Rectal smooth muscle tissue (tissue), 1 donor: Measurements from ENCODE around the gene ATG5.
A peak's percentile ranks its signal among the peaks of the same experiment; 100 is the strongest.

Source experiments
- H3K27ac ChIP-seq: one replicate; pipeline ENCODE4 v1.7.0; 2013; ENCODE audit warnings: low read depth, low read length, inconsistent platforms
- H3K27me3 ChIP-seq: one replicate; pipeline ENCODE4 v1.7.0; 2013; ENCODE audit warnings: low read length; ENCODE audit not compliant: control insufficient read depth, insufficient read depth
- H3K36me3 ChIP-seq: one replicate; pipeline ENCODE4 v1.7.0; 2013; ENCODE audit warnings: low read length; ENCODE audit not compliant: control insufficient read depth, insufficient read depth
- H3K4me1 ChIP-seq: one replicate; pipeline ENCODE4 v1.7.0; 2013; ENCODE audit warnings: low read length; ENCODE audit not compliant: control insufficient read depth, insufficient read depth
- H3K4me3 ChIP-seq: one replicate; pipeline ENCODE4 v1.7.0; 2013; ENCODE audit warnings: low read length
- H3K9ac ChIP-seq: one replicate; pipeline ENCODE4 v1.7.0; 2013; ENCODE audit warnings: low read length

ATG5 gene

DNA sequence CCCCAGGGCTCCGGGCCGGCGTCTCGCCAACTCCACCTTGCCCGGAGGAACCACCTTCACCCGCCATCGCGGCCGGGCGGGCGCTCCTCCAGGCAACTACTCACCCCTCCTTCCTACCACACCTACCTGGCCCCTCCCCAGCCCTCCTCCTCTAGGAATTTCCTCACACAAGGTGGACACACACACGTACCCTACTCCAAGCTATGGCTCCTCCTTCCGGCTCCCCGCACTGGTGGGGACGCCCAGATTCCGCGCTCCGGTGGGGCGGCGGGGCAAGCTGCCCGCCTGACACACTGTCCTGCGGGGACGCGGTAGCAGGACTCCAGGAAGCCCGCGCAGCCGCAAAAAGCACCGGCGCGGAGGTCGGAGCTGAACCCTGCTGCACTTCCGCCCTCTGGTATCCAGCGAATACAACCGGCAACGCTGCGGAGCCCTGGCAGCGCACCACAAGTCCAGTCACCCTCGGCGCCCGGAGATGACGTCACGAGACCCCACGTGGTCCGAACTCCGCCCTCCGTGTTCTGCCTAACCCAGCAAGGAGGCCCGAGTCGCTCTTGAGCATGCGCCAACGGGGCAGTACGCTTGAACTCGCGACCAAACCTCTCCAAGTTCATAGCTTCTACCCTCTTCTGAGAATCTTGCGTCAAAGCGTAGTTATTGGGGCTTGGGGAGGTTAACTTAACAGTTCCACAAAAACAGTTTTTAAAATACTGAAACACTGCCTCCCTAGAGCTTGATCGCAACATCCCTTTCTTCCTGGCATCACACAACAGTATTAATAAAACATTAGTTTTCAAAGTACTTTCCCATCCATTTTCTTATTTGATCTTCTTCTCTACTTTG is at the start of gene ATG5:
ATG5 (minus strand) TSS at position 425 of the 843 bp plus-strand sequence. CDS start 9,552 bp downstream, outside the sequence.
- peak within 1 kb of the TSS; percentile 83 for H3K27ac ChIP-seq
- peaks cover 6% of the 10 kb centered on the region for H3K4me1 ChIP-seq
- no peaks in the 10 kb centered on the region for H3K36me3 ChIP-seq
- H3K4me3 ChIP-seq = peak within 1 kb of the TSS; percentile 75
- H3K27me3 ChIP-seq = no peaks in the 10 kb centered on the region
- peak within 1 kb of the TSS; percentile 59 for H3K9ac ChIP-seq

GRCh38 chr6:106373502-106374239 is 48.1 kb upstream of the ATG5 start:
- H3K4me3 ChIP-seq = no peak overlapping the region
- no peak overlapping the region for H3K27ac ChIP-seq
- peaks cover 4% of the 10 kb centered on the region for H3K4me1 ChIP-seq
- H3K27me3 ChIP-seq = no peaks in the 10 kb centered on the region
- H3K9ac ChIP-seq = no peak overlapping the region
- no peaks in the 10 kb centered on the region for H3K36me3 ChIP-seq

- H3K27ac ChIP-seq = no peak overlapping the region
- H3K4me3 ChIP-seq = no peak overlapping the region
- H3K4me1 ChIP-seq = peaks cover 4% of the 10 kb centered on the region
- no peaks in the 10 kb centered on the region for H3K27me3 ChIP-seq
- H3K36me3 ChIP-seq = no peaks in the 10 kb centered on the region
- no peak overlapping the region for H3K9ac ChIP-seq
Observed at GRCh38 chr6:106372838-106373501, 47.4 kb upstream of the ATG5 start.

GRCh38 chr6:106370639-106371038 is 45.1 kb upstream of the ATG5 start:
- Histone ChIP-seq H3K9ac (no peak overlapping the region), H3K4me3 (no peak overlapping the region), H3K27ac (peak overlapping the region; percentile 10), H3K4me1 (peaks cover 2% of the 10 kb centered on the region), H3K27me3 (no peaks in the 10 kb centered on the region), H3K36me3 (no peaks in the 10 kb centered on the region)

GRCh38 chr6:106369739-106370138 is 44.2 kb upstream of the ATG5 start:
- H3K36me3 ChIP-seq = no peaks in the 10 kb centered on the region
- H3K9ac ChIP-seq = no peak overlapping the region
- H3K4me1 ChIP-seq = peaks cover 2% of the 10 kb centered on the region
- H3K27ac ChIP-seq = no peak overlapping the region
- no peaks in the 10 kb centered on the region for H3K27me3 ChIP-seq
- H3K4me3 ChIP-seq = no peak overlapping the region

GRCh38 chr6:106363401-106364138 is 38.0 kb upstream of the ATG5 start:
- Histone ChIP-seq H3K27me3 (peaks cover 4% of the 10 kb centered on the region), H3K4me1 (no peaks in the 10 kb centered on the region), H3K27ac (no peak overlapping the region), H3K4me3 (no peak overlapping the region), H3K9ac (no peak overlapping the region), H3K36me3 (no peaks in the 10 kb centered on the region)

DNA sequence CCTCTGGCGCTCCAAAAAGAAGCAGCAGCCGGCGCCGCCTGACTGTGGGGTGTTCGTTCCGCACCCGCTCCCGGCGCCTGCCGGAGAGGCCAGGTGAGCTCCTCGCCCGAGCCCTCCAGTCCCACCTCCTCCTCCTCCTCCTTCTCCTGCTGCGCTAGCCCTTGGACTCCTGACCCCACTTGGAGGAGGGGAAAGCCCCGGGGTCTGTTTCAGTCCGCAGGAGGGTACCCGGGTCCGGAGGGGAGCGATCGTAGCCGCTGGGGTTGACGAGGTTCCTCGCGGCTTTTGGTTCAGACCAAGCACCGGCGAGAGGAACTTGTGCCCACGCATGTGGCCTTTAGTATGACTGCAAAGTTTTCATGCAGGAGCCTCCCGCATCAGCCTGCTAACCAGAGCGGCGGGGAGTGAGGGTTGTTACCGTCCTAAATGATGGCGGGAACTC is 35.5 kb upstream of the ATG5 start:
- H3K4me1 ChIP-seq = no peaks in the 10 kb centered on the region
- no peak overlapping the region for H3K27ac ChIP-seq
- no peak overlapping the region for H3K9ac ChIP-seq
- peaks cover 8% of the 10 kb centered on the region for H3K27me3 ChIP-seq
- peak overlapping the region; percentile 78 for H3K4me3 ChIP-seq
- no peaks in the 10 kb centered on the region for H3K36me3 ChIP-seq

GRCh38 chr6:106360410-106360988 is 34.9 kb upstream of the ATG5 start, which contains the start of gene CRYBG1:
CRYBG1 (plus strand) TSS chr6:106360717; CDS start chr6:106360909, 192 bp downstream.
- H3K36me3 ChIP-seq = no peaks in the 10 kb centered on the region
- H3K4me1 ChIP-seq = no peaks in the 10 kb centered on the region
- H3K4me3 ChIP-seq = peak within 1 kb of the TSS; percentile 78
- peaks cover 8% of the 10 kb centered on the region for H3K27me3 ChIP-seq
- no peak within 1 kb of the TSS for H3K27ac ChIP-seq
- H3K9ac ChIP-seq = no peak within 1 kb of the TSS

GRCh38 chr6:106359959-106360409 is 34.4 kb upstream of the ATG5 start:
- no peaks in the 10 kb centered on the region for H3K36me3 ChIP-seq
- peak overlapping the region; percentile 78 for H3K4me3 ChIP-seq
- peaks cover 8% of the 10 kb centered on the region for H3K27me3 ChIP-seq
- H3K4me1 ChIP-seq = no peaks in the 10 kb centered on the region
- no peak overlapping the region for H3K9ac ChIP-seq
- no peak overlapping the region for H3K27ac ChIP-seq

GRCh38 chr6:106356378-106356777 is 30.8 kb upstream of the ATG5 start:
- H3K36me3 ChIP-seq = no peaks in the 10 kb centered on the region
- H3K4me1 ChIP-seq = no peaks in the 10 kb centered on the region
- H3K4me3 ChIP-seq = no peak overlapping the region
- H3K27ac ChIP-seq = no peak overlapping the region
- H3K27me3 ChIP-seq = peaks cover 8% of the 10 kb centered on the region
- no peak overlapping the region for H3K9ac ChIP-seq

DNA sequence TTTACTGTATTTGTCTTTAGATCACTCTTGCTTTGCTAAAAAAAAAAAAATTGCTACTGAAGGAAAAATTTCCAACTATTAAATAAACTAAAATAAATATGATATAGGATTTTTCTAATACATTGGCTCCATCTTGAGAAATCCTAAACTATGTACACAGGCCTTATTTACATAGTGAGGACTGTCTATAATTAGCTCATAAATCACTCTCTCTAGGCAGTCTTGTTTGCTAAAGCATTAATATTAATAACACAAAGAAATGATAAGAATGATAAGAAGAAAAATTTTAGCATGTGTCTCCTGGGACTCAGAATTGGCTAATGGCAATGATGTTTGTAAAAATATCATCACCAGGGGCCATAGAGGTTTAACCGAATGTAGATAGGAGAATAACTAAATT is 21.7 kb upstream of the ATG5 start:
- no peaks in the 10 kb centered on the region for H3K36me3 ChIP-seq
- no peak overlapping the region for H3K27ac ChIP-seq
- no peaks in the 10 kb centered on the region for H3K27me3 ChIP-seq
- no peak overlapping the region for H3K9ac ChIP-seq
- H3K4me3 ChIP-seq = no peak overlapping the region
- no peaks in the 10 kb centered on the region for H3K4me1 ChIP-seq
